Activated B cell treated with CpG ODN at 0.5 μM for 24 hours (primary cell): Measurements from ENCODE around the gene ANKS1B. TPM values are rescaled to one million over a fixed set of nuclear protein-coding genes. Genes with fewer than 3 reads are reported as not detected.

ENCODE experiments used
- ATAC-seq: fragments of 200-7000 bp; cut with Tn5 transposase; one replicate; pipeline ENCODE4 v1.10.0; 2021; ENCODE audit warnings: low read depth, mild to moderate bottlenecking, moderate library complexity
- CTCF ChIA-PET: fragments of 350-600 bp; sonication (Branson Sonifier 250); formaldehyde crosslinking; loops from one replicate; lab custom pipeline; 2021; ENCODE audit warnings: antibody characterized with exemption; lab: Charles Lee
- POLR2A ChIA-PET: fragments of 350-600 bp; sonication (Branson Sonifier 250); formaldehyde crosslinking; loops from one replicate; lab custom pipeline; 2021; ENCODE audit warnings: antibody characterized with exemption; lab: Charles Lee
- DNase-seq: peaks from one replicate; pipeline ENCODE4 v3.0.0; 2022
- H3K27ac Mint-ChIP-seq: one replicate; pipeline ENCODE4 v1.8.0; 2020; ENCODE audit warnings: mixed read lengths
- H3K27me3 Mint-ChIP-seq: one replicate; pipeline ENCODE4 v1.8.0; 2021; ENCODE audit warnings: mixed read lengths
- H3K36me3 Mint-ChIP-seq: one replicate; pipeline ENCODE4 v1.8.0; 2021; ENCODE audit warnings: low read depth, mixed read lengths
- H3K4me1 Mint-ChIP-seq: one replicate; pipeline ENCODE4 v1.8.0; 2021; ENCODE audit warnings: mixed read lengths
- H3K4me3 Mint-ChIP-seq: one replicate; pipeline ENCODE4 v1.8.0; 2020; ENCODE audit warnings: mild to moderate bottlenecking, mixed read lengths
- H3K9me3 Mint-ChIP-seq: one replicate; pipeline ENCODE4 v1.8.0; 2020; ENCODE audit warnings: mixed read lengths
- CTCF ChIP-seq: fragments of 200-600 bp; IDR thresholded peaks from one replicate; pipeline ENCODE4 v1.8.0; 2022; ENCODE audit warnings: antibody characterized with exemption, mild to moderate bottlenecking
- intact Hi-C: fragments of 100-400 bp; cut with micrococcal nuclease; formaldehyde crosslinking; loops from one replicate; pipeline ENCODE4 v1.15.1; 2024
- total RNA-seq: library from RNA; stranded (reverse); gene quantifications from 2 replicates; pipeline ENCODE4 v1.2.3, GENCODE V29; 2022

Gene ANKS1B
- total RNA-seq, 1 donor from 2014 or later, result not detected

- ATAC-seq, result no peak
- no peak overlapping the region for H3K27ac Mint-ChIP-seq
- POLR2A ChIA-PET, result no interaction called here
- no peak for DNase-seq
- no peaks in the 10 kb centered on the region for H3K36me3 Mint-ChIP-seq
- H3K4me3 Mint-ChIP-seq, result no peak overlapping the region
- intact Hi-C loops, result no loop called here
- H3K27me3 Mint-ChIP-seq, result peaks cover 3% of the 10 kb centered on the region
- CTCF ChIA-PET, result no interaction called here
- H3K9me3 Mint-ChIP-seq, result no peaks in the 10 kb centered on the region
- TF ChIP-seq CTCF, result no peak
- no peaks in the 10 kb centered on the region for H3K4me1 Mint-ChIP-seq
These were observed 18.3 kb downstream of the ANKS1B start for GRCh38 chr12:99966429-99966828.

- ATAC-seq (no peak), DNase-seq (no peak)
- ChIA-PET CTCF (no interaction called here), POLR2A (no interaction called here)
- no peak overlapping the region for H3K4me3 Mint-ChIP-seq
- H3K27me3 Mint-ChIP-seq, result no peaks in the 10 kb centered on the region
- intact Hi-C loops, result no loop called here
- TF ChIP-seq CTCF, result no peak
- H3K4me1 Mint-ChIP-seq, result no peaks in the 10 kb centered on the region
- H3K27ac Mint-ChIP-seq, result no peak overlapping the region
- H3K36me3 Mint-ChIP-seq, result no peaks in the 10 kb centered on the region
- H3K9me3 Mint-ChIP-seq, result no peaks in the 10 kb centered on the region
These were observed 24.4 kb downstream of the ANKS1B start for GRCh38 chr12:99960311-99960710.

GRCh38 chr12:99959549-99960170, 25.1 kb downstream of the ANKS1B start:
- Mint-ChIP-seq H3K9me3 (no peaks in the 10 kb centered on the region), H3K27ac (no peak overlapping the region), H3K4me1 (no peaks in the 10 kb centered on the region), H3K4me3 (no peak overlapping the region), H3K36me3 (no peaks in the 10 kb centered on the region), H3K27me3 (no peaks in the 10 kb centered on the region)
- intact Hi-C loops, result no loop called here
- ChIA-PET CTCF (no interaction called here), POLR2A (no interaction called here)
- TF ChIP-seq CTCF, result no peak
- DNase-seq (no peak), ATAC-seq (no peak)

- Mint-ChIP-seq H3K27me3 (no peaks in the 10 kb centered on the region), H3K36me3 (no peaks in the 10 kb centered on the region), H3K27ac (no peak overlapping the region), H3K4me3 (no peak overlapping the region), H3K4me1 (no peaks in the 10 kb centered on the region), H3K9me3 (no peaks in the 10 kb centered on the region)
- intact Hi-C loops, result no loop called here
- CTCF ChIA-PET, result no interaction called here
- POLR2A ChIA-PET, result no interaction called here
- ATAC-seq, result no peak
- no peak for TF ChIP-seq CTCF
- DNase-seq, result no peak
These were observed 26.8 kb downstream of the ANKS1B start for GRCh38 chr12:99957866-99958466.

- Mint-ChIP-seq H3K27me3 (no peaks in the 10 kb centered on the region), H3K9me3 (no peaks in the 10 kb centered on the region), H3K36me3 (no peaks in the 10 kb centered on the region), H3K27ac (no peak overlapping the region), H3K4me1 (no peaks in the 10 kb centered on the region), H3K4me3 (no peak overlapping the region)
- no peak for TF ChIP-seq CTCF
- no peak for ATAC-seq
- DNase-seq, result no peak
- POLR2A ChIA-PET, result no interaction called here
- CTCF ChIA-PET, result no interaction called here
- intact Hi-C loops, result no loop called here
These were observed 30.0 kb downstream of the ANKS1B start for GRCh38 chr12:99954724-99955123.
